ENCODE data around the gene DNMT3B. TPM values are rescaled to one million over a fixed set of nuclear protein-coding genes. Genes with fewer than 3 reads are reported as not detected.

The DNMT3B gene
- total RNA-seq, 6 donors from 2014 or later = 0.76 to 2.1 (median 1.7) TPM; not detected in 1

DNA sequence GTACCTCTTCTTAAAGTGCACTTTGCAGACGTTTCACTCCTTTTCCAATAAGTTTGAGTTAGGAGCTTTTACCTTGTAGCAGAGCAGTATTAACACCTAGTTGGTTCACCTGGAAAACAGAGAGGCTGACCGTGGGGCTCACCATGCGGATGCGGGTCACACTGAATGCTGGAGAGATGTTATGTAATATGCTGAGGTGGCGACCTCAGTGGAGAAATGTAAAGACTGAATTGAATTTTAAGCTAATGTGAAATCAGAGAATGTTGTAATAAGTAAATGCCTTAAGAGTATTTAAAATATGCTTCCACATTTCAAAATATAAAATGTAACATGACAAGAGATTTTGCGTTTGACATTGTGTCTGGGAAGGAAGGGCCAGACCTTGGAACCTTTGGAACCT is 86.7 kb downstream of the DNMT3B start:
- Histone ChIP-seq H3K9me3 (no peaks in the 10 kb centered on the region), H3K4me1 (no peaks in the 10 kb centered on the region), H3K36me3 (peaks cover 23 to 89% (median 52%) of the 10 kb centered on the region in 4 donors), H3K27me3 (no peaks in the 10 kb centered on the region), H3K27ac (no peak overlapping the region), H3K4me3 (no peak overlapping the region)
- DNase-seq (no peak), ATAC-seq (ENCODE audit: low FRiP score in 2 of 2) (no peak)
- 87 to 91% methylated on average over 6 of the region's 6 CpGs for WGBS, 2 donors
- TF ChIP-seq POLR2AphosphoS5 (IDR thresholded peaks at IDR 0.05) (no peak), POLR2A (IDR thresholded peaks at IDR 0.05) (no peak), EP300 (IDR thresholded peaks at IDR 0.05) (no peak)
- TF ChIP-seq, protein P1, sequence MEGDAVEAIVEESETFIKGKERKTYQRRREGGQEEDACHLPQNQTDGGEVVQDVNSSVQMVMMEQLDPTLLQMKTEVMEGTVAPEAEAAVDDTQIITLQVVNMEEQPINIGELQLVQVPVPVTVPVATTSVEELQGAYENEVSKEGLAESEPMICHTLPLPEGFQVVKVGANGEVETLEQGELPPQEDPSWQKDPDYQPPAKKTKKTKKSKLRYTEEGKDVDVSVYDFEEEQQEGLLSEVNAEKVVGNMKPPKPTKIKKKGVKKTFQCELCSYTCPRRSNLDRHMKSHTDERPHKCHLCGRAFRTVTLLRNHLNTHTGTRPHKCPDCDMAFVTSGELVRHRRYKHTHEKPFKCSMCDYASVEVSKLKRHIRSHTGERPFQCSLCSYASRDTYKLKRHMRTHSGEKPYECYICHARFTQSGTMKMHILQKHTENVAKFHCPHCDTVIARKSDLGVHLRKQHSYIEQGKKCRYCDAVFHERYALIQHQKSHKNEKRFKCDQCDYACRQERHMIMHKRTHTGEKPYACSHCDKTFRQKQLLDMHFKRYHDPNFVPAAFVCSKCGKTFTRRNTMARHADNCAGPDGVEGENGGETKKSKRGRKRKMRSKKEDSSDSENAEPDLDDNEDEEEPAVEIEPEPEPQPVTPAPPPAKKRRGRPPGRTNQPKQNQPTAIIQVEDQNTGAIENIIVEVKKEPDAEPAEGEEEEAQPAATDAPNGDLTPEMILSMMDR (IDR thresholded peaks at IDR 0.05) = no peak

DNA sequence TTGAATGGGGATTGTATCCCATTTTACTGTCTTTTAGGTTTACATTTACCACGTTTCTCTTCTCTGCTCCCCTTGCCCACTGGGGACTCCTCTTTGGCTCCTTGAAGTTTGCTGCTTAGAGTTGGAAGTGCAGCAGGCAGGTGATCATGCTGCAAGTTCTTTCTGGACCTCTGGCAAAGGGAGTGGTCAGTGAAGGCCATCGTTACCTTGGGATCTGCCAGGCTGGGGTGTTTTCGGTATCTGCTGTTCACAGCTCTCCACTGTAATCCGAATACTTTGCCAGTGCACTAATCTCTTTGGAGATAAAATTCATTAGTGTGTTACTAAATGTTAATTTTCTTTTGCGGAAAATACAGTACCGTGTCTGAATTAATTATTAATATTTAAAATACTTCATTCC is 87.4 kb downstream of the DNMT3B start:
- whole genome bisulfite sequencing, 2 donors = 94 to 98% methylated on average over 6 of the region's 6 CpGs
- no peak for TF ChIP-seq EP300 (IDR thresholded peaks at IDR 0.05)
- TF ChIP-seq, protein P1 (IDR thresholded peaks at IDR 0.05) = no peak
- TF ChIP-seq POLR2AphosphoS5 (IDR thresholded peaks at IDR 0.05) = no peak
- no peak for TF ChIP-seq POLR2A (IDR thresholded peaks at IDR 0.05)
- ATAC-seq (ENCODE audit: low FRiP score in 2 of 2) (no peak), DNase-seq (no peak)
- Histone ChIP-seq H3K4me1 (no peaks in the 10 kb centered on the region), H3K27me3 (no peaks in the 10 kb centered on the region), H3K4me3 (no peak overlapping the region), H3K9me3 (no peaks in the 10 kb centered on the region), H3K27ac (no peak overlapping the region), H3K36me3 (peaks cover 23 to 92% (median 51%) of the 10 kb centered on the region in 4 donors)

DNA sequence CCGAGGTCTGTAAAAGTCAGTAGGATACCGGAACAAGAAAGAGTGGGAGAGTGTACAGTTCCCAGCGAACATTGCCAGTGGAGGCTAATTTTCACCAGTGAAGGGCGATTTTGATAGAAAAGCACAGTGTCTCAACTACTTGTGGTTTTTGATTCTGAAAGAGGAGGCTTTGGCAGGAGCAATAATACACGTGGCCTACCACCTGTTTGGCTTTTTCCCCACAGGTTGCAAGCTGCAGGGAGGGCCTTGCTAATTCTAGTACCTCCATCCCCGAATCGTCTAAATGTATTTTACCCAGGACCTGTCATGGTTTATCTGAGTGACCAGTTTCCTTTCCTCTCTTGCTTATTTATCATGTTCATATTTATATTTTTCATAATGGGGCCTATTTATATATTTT is 93.2 kb downstream of the DNMT3B start:
- Histone ChIP-seq H3K36me3 (peaks cover 11 to 64% (median 15%) of the 10 kb centered on the region in 4 donors), H3K4me1 (no peaks in the 10 kb centered on the region)
- 84 to 85% methylated on average over 7 of the region's 7 CpGs for WGBS, 2 donors

DNA sequence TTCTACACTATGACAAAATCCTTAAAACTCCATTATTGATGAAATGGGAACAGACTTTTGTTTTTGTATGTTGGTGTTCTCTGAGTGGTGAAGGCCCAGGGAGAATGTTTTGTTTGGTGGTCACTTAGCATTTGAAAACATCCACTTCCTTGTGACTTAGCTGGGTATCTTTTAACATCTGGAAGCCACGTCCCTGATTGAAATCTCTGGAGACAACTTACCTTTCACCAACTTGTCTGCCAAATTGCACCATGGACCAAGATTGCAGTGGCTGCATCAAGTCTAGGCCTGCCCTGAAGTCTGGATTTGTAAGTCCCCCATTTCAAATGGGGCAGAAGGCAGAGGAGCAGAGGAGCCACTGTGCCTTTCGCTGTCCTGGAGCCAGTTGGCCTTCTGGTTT is 96.0 kb downstream of the DNMT3B start:
- TF ChIP-seq, protein P1 (IDR thresholded peaks at IDR 0.05) = no peak
- TF ChIP-seq POLR2AphosphoS5 (IDR thresholded peaks at IDR 0.05) (no peak), EP300 (IDR thresholded peaks at IDR 0.05) (no peak), POLR2A (IDR thresholded peaks at IDR 0.05) (no peak)
- Histone ChIP-seq H3K4me3 (no peak overlapping the region), H3K36me3 (peaks cover 4 to 41% (median 5%) of the 10 kb centered on the region in 4 donors), H3K9me3 (no peaks in the 10 kb centered on the region), H3K27me3 (no peaks in the 10 kb centered on the region), H3K27ac (no peak overlapping the region), H3K4me1 (no peaks in the 10 kb centered on the region)
- DNase-seq = no peak
- no peak for ATAC-seq (ENCODE audit: low FRiP score in 2 of 2)
- 75% methylated on average over 2 of the region's 2 CpGs for WGBS, 2 donors

More for the DNA sequence above, 93.2 kb downstream of the DNMT3B start:
- Histone ChIP-seq H3K27me3 (no peaks in the 10 kb centered on the region), H3K9me3 (no peaks in the 10 kb centered on the region), H3K27ac (no peak overlapping the region), H3K4me3 (no peak overlapping the region)
- DNase-seq (no peak), ATAC-seq (ENCODE audit: low FRiP score in 2 of 2) (no peak)
- no peak for TF ChIP-seq POLR2AphosphoS5 (IDR thresholded peaks at IDR 0.05)
- TF ChIP-seq EP300 (IDR thresholded peaks at IDR 0.05) = no peak
- no peak for TF ChIP-seq POLR2A (IDR thresholded peaks at IDR 0.05)
- TF ChIP-seq, protein P1 (IDR thresholded peaks at IDR 0.05) = no peak

Other genes starting within 250 kb of the DNMT3B start
- gene NOL4L, start 177.1 kb upstream of the DNMT3B start, total RNA-seq = 10 to 100 TPM; 13.4 to 40.2 (median 19.0) TPM
- gene C20orf203, start 88.4 kb upstream of the DNMT3B start, total RNA-seq = under 1 TPM in 2 of 6 donors, not detected in 4; 0.20 to 0.22 TPM
- gene COMMD7, start 18.9 kb upstream of the DNMT3B start, total RNA-seq = 10 to 100 TPM; 22.4 to 37.4 (median 27.3) TPM
- 10 to 100 TPM; 36.2 to 94.2 (median 77.9) TPM for gene MAPRE1, start 57.6 kb downstream of the DNMT3B start, total RNA-seq
- 1 to 10 TPM in 3 of 6 donors, under 1 TPM in 3; 0.10 to 3.3 (median 0.67) TPM for gene EFCAB8, start 96.5 kb downstream of the DNMT3B start, total RNA-seq
- gene SUN5, start 242.0 kb downstream of the DNMT3B start, total RNA-seq = not detected
- 1 to 10 TPM in 1 of 6 donors, under 1 TPM in 2, not detected in 3; 0.23 to 3.1 (median 0.27) TPM for gene BPIFB2, start 245.3 kb downstream of the DNMT3B start, total RNA-seq